ENCODE data around the gene PTPRT.

DNA sequence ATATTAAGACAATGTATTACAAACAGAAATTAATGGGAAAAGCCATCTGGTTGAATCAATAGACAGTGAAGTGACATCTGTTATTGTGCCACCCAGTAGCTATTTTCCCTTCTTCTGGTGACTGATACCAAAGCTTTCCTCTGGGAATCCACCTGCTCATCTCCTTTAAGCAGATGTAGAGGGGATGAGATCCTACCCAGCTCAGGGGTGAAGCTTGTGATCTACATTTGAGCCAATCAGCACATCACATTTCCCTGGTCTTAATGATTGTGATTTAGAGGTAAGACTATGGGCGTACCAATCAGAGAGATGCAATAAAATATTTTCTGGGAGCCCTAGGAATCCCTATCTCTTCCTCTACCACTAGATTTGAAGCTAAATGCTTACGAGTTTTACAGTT lies 782.9 kb downstream of the PTPRT start:
- TF ChIP-seq, protein P1, sequence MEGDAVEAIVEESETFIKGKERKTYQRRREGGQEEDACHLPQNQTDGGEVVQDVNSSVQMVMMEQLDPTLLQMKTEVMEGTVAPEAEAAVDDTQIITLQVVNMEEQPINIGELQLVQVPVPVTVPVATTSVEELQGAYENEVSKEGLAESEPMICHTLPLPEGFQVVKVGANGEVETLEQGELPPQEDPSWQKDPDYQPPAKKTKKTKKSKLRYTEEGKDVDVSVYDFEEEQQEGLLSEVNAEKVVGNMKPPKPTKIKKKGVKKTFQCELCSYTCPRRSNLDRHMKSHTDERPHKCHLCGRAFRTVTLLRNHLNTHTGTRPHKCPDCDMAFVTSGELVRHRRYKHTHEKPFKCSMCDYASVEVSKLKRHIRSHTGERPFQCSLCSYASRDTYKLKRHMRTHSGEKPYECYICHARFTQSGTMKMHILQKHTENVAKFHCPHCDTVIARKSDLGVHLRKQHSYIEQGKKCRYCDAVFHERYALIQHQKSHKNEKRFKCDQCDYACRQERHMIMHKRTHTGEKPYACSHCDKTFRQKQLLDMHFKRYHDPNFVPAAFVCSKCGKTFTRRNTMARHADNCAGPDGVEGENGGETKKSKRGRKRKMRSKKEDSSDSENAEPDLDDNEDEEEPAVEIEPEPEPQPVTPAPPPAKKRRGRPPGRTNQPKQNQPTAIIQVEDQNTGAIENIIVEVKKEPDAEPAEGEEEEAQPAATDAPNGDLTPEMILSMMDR (IDR thresholded peaks at IDR 0.05; ENCODE audit: low read depth, low read length, missing input control): no peak
- TF ChIP-seq, protein P2, sequence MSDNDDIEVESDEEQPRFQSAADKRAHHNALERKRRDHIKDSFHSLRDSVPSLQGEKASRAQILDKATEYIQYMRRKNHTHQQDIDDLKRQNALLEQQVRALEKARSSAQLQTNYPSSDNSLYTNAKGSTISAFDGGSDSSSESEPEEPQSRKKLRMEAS (IDR thresholded peaks at IDR 0.05): no peak
- TF ChIP-seq RAD21 (IDR thresholded peaks at IDR 0.05) (no peak), GABPA (IDR thresholded peaks at IDR 0.05 in 1 of 2, conservative IDR thresholded peaks at IDR 0.05 in 1 of 2) (no peak), YY1 (IDR thresholded peaks at IDR 0.05) (no peak), JUND (IDR thresholded peaks at IDR 0.05) (no peak), SP1 (IDR thresholded peaks at IDR 0.05) (no peak), TAF1 (conservative IDR thresholded peaks at IDR 0.05) (no peak), EGR1 (IDR thresholded peaks at IDR 0.05; ENCODE audit: low read depth in 2 of 2) (no peak), FOXA1 (IDR thresholded peaks at IDR 0.05) (no peak)
- TF ChIP-seq, protein P3, sequence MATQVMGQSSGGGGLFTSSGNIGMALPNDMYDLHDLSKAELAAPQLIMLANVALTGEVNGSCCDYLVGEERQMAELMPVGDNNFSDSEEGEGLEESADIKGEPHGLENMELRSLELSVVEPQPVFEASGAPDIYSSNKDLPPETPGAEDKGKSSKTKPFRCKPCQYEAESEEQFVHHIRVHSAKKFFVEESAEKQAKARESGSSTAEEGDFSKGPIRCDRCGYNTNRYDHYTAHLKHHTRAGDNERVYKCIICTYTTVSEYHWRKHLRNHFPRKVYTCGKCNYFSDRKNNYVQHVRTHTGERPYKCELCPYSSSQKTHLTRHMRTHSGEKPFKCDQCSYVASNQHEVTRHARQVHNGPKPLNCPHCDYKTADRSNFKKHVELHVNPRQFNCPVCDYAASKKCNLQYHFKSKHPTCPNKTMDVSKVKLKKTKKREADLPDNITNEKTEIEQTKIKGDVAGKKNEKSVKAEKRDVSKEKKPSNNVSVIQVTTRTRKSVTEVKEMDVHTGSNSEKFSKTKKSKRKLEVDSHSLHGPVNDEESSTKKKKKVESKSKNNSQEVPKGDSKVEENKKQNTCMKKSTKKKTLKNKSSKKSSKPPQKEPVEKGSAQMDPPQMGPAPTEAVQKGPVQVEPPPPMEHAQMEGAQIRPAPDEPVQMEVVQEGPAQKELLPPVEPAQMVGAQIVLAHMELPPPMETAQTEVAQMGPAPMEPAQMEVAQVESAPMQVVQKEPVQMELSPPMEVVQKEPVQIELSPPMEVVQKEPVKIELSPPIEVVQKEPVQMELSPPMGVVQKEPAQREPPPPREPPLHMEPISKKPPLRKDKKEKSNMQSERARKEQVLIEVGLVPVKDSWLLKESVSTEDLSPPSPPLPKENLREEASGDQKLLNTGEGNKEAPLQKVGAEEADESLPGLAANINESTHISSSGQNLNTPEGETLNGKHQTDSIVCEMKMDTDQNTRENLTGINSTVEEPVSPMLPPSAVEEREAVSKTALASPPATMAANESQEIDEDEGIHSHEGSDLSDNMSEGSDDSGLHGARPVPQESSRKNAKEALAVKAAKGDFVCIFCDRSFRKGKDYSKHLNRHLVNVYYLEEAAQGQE (IDR thresholded peaks at IDR 0.05): no peak
- TF ChIP-seq, protein P4, sequence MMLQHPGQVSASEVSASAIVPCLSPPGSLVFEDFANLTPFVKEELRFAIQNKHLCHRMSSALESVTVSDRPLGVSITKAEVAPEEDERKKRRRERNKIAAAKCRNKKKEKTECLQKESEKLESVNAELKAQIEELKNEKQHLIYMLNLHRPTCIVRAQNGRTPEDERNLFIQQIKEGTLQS (IDR thresholded peaks at IDR 0.05): no peak

Measured in liver (tissue), 3 donors.